ENCODE results near the gene PLD1.

PLD1 gene

GRCh38 chr3:171849617-171850319 is 39.5 kb upstream of the PLD1 start:
- Histone ChIP-seq H3K36me3 (ENCODE audit: control insufficient read depth, low read length) (no peaks in the 10 kb centered on the region), H3K27me3 (ENCODE audit: control insufficient read depth, low read length) (0 out of 2 replicates have a peak, but pooled peaks cover 3% of the 10 kb centered on the region), H4K20me1 (ENCODE audit: control insufficient read depth, insufficient read depth, low read depth, low read length) (no peaks in the 10 kb centered on the region), H3K4me1 (ENCODE audit: control insufficient read depth, low read length) (no peaks in the 10 kb centered on the region), H3K9me3 (ENCODE audit: control insufficient read depth, insufficient read depth, low read length) (peaks cover 15% of the 10 kb centered on the region; the same call in 1 of the 2 replicates), H3K4me2 (ENCODE audit: low read length) (no peak overlapping the region), H3K4me3 (ENCODE audit: low read length) (no peak overlapping the region), H3K79me2 (ENCODE audit: control insufficient read depth, low read length) (no peaks in the 10 kb centered on the region), H3K27ac (ENCODE audit: low read depth, low read length) (no peak overlapping the region), H3F3A (ENCODE audit: control insufficient read depth, insufficient read depth) (no peaks in the 10 kb centered on the region), H3K9me2 (replicated peaks; ENCODE audit: control insufficient read depth, low read length) (no peaks in the 10 kb centered on the region)
- TF ChIP-seq CTCF (IDR thresholded peaks at IDR 0.05; ENCODE audit: low read depth, low read length, poor library complexity, severe bottlenecking): no peak
- TF ChIP-seq EZH2phosphoT487 (IDR thresholded peaks at IDR 0.05; ENCODE audit: borderline replicate concordance, low read length): no peak

GRCh38 chr3:171847595-171848259 is 37.4 kb upstream of the PLD1 start:
- Histone ChIP-seq H3K9me3 (ENCODE audit: control insufficient read depth, insufficient read depth, low read length) (no peaks in the 10 kb centered on the region), H3K4me2 (ENCODE audit: low read length) (no peak overlapping the region), H3K4me1 (ENCODE audit: control insufficient read depth, low read length) (no peaks in the 10 kb centered on the region), H3K79me2 (ENCODE audit: control insufficient read depth, low read length) (no peaks in the 10 kb centered on the region), H3K4me3 (ENCODE audit: low read length) (no peak overlapping the region), H3K9me2 (replicated peaks; ENCODE audit: control insufficient read depth, low read length) (no peaks in the 10 kb centered on the region), H3F3A (ENCODE audit: control insufficient read depth, insufficient read depth) (no peaks in the 10 kb centered on the region), H4K20me1 (ENCODE audit: control insufficient read depth, insufficient read depth, low read depth, low read length) (no peaks in the 10 kb centered on the region), H3K27me3 (ENCODE audit: control insufficient read depth, low read length) (0 out of 2 replicates have a peak, but pooled peaks cover 3% of the 10 kb centered on the region), H3K36me3 (ENCODE audit: control insufficient read depth, low read length) (no peaks in the 10 kb centered on the region), H3K27ac (ENCODE audit: low read depth, low read length) (no peak overlapping the region)
- TF ChIP-seq EZH2phosphoT487 (IDR thresholded peaks at IDR 0.05; ENCODE audit: borderline replicate concordance, low read length) (no peak), CTCF (IDR thresholded peaks at IDR 0.05; ENCODE audit: low read depth, low read length, poor library complexity, severe bottlenecking) (no peak)

GRCh38 chr3:171847133-171847532 is 36.9 kb upstream of the PLD1 start:
- H3K4me3 ChIP-seq (ENCODE audit: low read length): no peak overlapping the region
- no peaks in the 10 kb centered on the region for H3K4me1 ChIP-seq (ENCODE audit: control insufficient read depth, low read length)
- no peak overlapping the region for H3K4me2 ChIP-seq (ENCODE audit: low read length)
- H3K27ac ChIP-seq (ENCODE audit: low read depth, low read length): no peak overlapping the region
- H3K9me2 ChIP-seq (replicated peaks; ENCODE audit: control insufficient read depth, low read length): no peaks in the 10 kb centered on the region
- H3F3A ChIP-seq (ENCODE audit: control insufficient read depth, insufficient read depth): no peaks in the 10 kb centered on the region
- no peaks in the 10 kb centered on the region for H3K36me3 ChIP-seq (ENCODE audit: control insufficient read depth, low read length)
- H3K9me3 ChIP-seq (ENCODE audit: control insufficient read depth, insufficient read depth, low read length): no peaks in the 10 kb centered on the region
- TF ChIP-seq EZH2phosphoT487 (IDR thresholded peaks at IDR 0.05; ENCODE audit: borderline replicate concordance, low read length) (no peak), CTCF (IDR thresholded peaks at IDR 0.05; ENCODE audit: low read depth, low read length, poor library complexity, severe bottlenecking) (no peak)
- no peaks in the 10 kb centered on the region for H3K79me2 ChIP-seq (ENCODE audit: control insufficient read depth, low read length)
- H4K20me1 ChIP-seq (ENCODE audit: control insufficient read depth, insufficient read depth, low read depth, low read length): no peaks in the 10 kb centered on the region
- 0 out of 2 replicates have a peak, but pooled peaks cover 3% of the 10 kb centered on the region for H3K27me3 ChIP-seq (ENCODE audit: control insufficient read depth, low read length)
